ENCODE results near the gene FGF12.

- TF ChIP-seq CTCF (conservative IDR thresholded peaks at IDR 0.05; ENCODE audit: low read depth in 2 of 2) (no peak), POLR2AphosphoS5 (IDR thresholded peaks at IDR 0.05; ENCODE audit: low read depth) (no peak), REST (IDR thresholded peaks at IDR 0.05; ENCODE audit: unreplicated experiment) (no peak), EZH2 (IDR thresholded peaks at IDR 0.05; ENCODE audit: low read depth, unreplicated experiment) (no peak), ETS1 (IDR thresholded peaks at IDR 0.05) (no peak), CREB1 (CRISPR knock-in tag; IDR thresholded peaks at IDR 0.05; ENCODE audit: low read depth) (no peak), ZNF114 (CRISPR knock-in tag; IDR thresholded peaks at IDR 0.05) (no peak), EZH2phosphoT487 (IDR thresholded peaks at IDR 0.05; ENCODE audit: unreplicated experiment) (no peak), STAT1 (IDR thresholded peaks at IDR 0.05; ENCODE audit: unreplicated experiment) (no peak), ZNF331 (CRISPR knock-in tag; IDR thresholded peaks at IDR 0.05; ENCODE audit: low read depth) (no peak), JUNB (IDR thresholded peaks at IDR 0.05; ENCODE audit: unreplicated experiment) (no peak)
Measured at GRCh38 chr3:192515664-192516045, 211.7 kb downstream of the FGF12 start.
